ENCODE data around the gene BANP. TPM values are rescaled to one million over a fixed set of nuclear protein-coding genes. Genes with fewer than 3 reads are reported as not detected.

The BANP gene
- total RNA-seq, 1 experiment from 2014 or later = 37.2 TPM

DNA sequence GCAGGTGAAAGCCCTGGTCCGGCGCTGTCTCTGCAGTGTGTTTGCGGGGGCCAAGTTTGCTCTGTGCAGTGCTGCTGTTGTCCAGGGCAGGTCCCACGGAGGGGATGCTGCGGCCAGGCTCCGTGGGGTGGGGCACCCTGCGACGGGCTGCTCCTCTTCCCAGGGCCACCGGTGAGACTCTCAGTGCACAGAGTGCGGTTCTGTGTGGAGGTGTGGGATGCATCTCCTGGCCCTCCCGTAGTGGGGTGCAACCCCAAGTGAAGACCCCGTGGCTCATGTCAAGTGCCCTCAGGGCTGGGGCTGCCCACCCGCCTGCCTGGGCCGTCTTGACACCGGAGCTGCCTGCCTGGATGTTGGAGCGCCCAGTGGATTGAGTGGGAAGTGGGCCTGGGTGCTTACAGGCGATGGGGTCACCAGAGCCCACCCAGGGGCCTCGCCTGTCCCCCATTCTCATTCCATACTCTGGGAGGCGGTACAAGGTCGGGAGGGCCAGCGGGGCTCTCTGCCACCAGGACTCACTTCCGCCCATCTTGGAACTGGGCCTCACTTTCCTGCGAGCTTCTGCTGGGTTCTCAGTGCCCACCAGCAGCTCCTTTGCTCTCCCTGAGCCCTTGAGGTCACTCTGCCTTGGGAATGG lies 119.9 kb downstream of the BANP start:
- no peak overlapping the region for H3K9ac ChIP-seq (ENCODE audit: low read length)
- ChIA-PET POLR2A (no interaction called here), RAD21 (ENCODE audit: low non-redundant PET in 1 of 2, low total read pairs in 2 of 2, uncharacterized antibody in 2 of 2, unreplicated experiment in 2 of 2) (no interaction called here), CTCF (no interaction called here)
- DNase-seq (ENCODE audit: low read depth, low spot score) (no peak), ATAC-seq (no peak)
- H3K4me2 ChIP-seq (ENCODE audit: low read length) = no peak overlapping the region
- no peaks in the 10 kb centered on the region for H4K20me1 ChIP-seq (ENCODE audit: insufficient read depth)
- peaks cover 0 to 4% of the 10 kb centered on the region in 2 experiments; a peak in 2 of 4 replicates for H3K36me3 ChIP-seq (ENCODE audit: control insufficient read depth in 1 of 2, insufficient read depth in 2 of 2, low read length in 2 of 2)
- no peaks in the 10 kb centered on the region for H3K4me1 ChIP-seq (ENCODE audit: control insufficient read depth in 1 of 2, insufficient read depth in 2 of 2, low read length in 2 of 2)
- no TSS peak for BruUV-seq (replicated peaks)
- intact Hi-C loops (cut with micrococcal nuclease) = no loop called here
- H3K9me3 ChIP-seq (ENCODE audit: control insufficient read depth in 1 of 2, insufficient read depth in 1 of 2, low read depth in 1 of 2, low read length in 2 of 2) = no peaks in the 10 kb centered on the region
- no peak overlapping the region for H3K4me3 ChIP-seq (replicated peaks in 1 of 2; ENCODE audit: low read depth in 1 of 2, low read length in 2 of 2)
- H3K27ac ChIP-seq (ENCODE audit: low read depth, low read length) = no peak overlapping the region
- no peaks in the 10 kb centered on the region for H3K79me2 ChIP-seq (ENCODE audit: insufficient read depth, low read length)
- no peaks in the 10 kb centered on the region for H3K9me2 ChIP-seq (ENCODE audit: insufficient read depth)
- TF ChIP-seq EGR1 (IDR thresholded peaks at IDR 0.05; ENCODE audit: low read depth) = no peak
- TF ChIP-seq ATF3 (IDR thresholded peaks at IDR 0.05) = no peak
- no peak for TF ChIP-seq SIN3A (IDR thresholded peaks at IDR 0.05; ENCODE audit: low read depth)
- TF ChIP-seq CEBPB (IDR thresholded peaks at IDR 0.05; ENCODE audit: low read depth) = no peak
- no peak for TF ChIP-seq FOSL1 (IDR thresholded peaks at IDR 0.05; ENCODE audit: low read depth)
- TF ChIP-seq ZBTB33 (IDR thresholded peaks at IDR 0.05; ENCODE audit: extremely low read depth, insufficient replicate concordance, low read length) = no peak
- no peak for TF ChIP-seq TCF7L2 (IDR thresholded peaks at IDR 0.05; ENCODE audit: borderline replicate concordance, extremely low read depth, insufficient read depth, insufficient read length)
- no peak for TF ChIP-seq EZH2 (IDR thresholded peaks at IDR 0.05)
- TF ChIP-seq SP1 (IDR thresholded peaks at IDR 0.05; ENCODE audit: low read depth) = no peak
- TF ChIP-seq MAX (IDR thresholded peaks at IDR 0.05) = no peak
- TF ChIP-seq CBX3 (IDR thresholded peaks at IDR 0.05; ENCODE audit: low read depth) = no peak
- TF ChIP-seq, protein P1, sequence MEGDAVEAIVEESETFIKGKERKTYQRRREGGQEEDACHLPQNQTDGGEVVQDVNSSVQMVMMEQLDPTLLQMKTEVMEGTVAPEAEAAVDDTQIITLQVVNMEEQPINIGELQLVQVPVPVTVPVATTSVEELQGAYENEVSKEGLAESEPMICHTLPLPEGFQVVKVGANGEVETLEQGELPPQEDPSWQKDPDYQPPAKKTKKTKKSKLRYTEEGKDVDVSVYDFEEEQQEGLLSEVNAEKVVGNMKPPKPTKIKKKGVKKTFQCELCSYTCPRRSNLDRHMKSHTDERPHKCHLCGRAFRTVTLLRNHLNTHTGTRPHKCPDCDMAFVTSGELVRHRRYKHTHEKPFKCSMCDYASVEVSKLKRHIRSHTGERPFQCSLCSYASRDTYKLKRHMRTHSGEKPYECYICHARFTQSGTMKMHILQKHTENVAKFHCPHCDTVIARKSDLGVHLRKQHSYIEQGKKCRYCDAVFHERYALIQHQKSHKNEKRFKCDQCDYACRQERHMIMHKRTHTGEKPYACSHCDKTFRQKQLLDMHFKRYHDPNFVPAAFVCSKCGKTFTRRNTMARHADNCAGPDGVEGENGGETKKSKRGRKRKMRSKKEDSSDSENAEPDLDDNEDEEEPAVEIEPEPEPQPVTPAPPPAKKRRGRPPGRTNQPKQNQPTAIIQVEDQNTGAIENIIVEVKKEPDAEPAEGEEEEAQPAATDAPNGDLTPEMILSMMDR (IDR thresholded peaks at IDR 0.05 in 2 of 3, conservative IDR thresholded peaks at IDR 0.05 in 1 of 3; ENCODE audit: borderline replicate concordance in 1 of 3, insufficient read depth in 1 of 3, low read depth in 2 of 3, low read length in 2 of 3) = no peak
- no peak for TF ChIP-seq JUND (IDR thresholded peaks at IDR 0.05)
- no peak for TF ChIP-seq POLR2AphosphoS5 (IDR thresholded peaks at IDR 0.05; ENCODE audit: low read depth, low read length)
- H2AFZ ChIP-seq (ENCODE audit: low read depth, low read length, poor library complexity, severe bottlenecking) = no peak overlapping the region
- no peaks in the 10 kb centered on the region for H3K27me3 ChIP-seq (ENCODE audit: insufficient read depth, low read length)

Data from HCT116 (cell line).